HFFc6 (cell line): ENCODE data around the gene SLC6A2. TPM values are rescaled to one million over a fixed set of nuclear protein-coding genes. Genes with fewer than 3 reads are reported as not detected.

Experiments
- DNase-seq: peaks from one replicate; pipeline ENCODE4 v3.0.0-alpha.2; 2018
- H3K27ac Mint-ChIP-seq: 2 replicates; pipeline ENCODE4 v1.8.0; 2020; ENCODE audit warnings: mild to moderate bottlenecking, mixed read lengths
- H3K27me3 Mint-ChIP-seq: 2 replicates; pipeline ENCODE4 v1.8.0; 2021; ENCODE audit warnings: mild to moderate bottlenecking, moderate library complexity, mixed read lengths; ENCODE audit not compliant: insufficient read depth
- H3K36me3 Mint-ChIP-seq: 2 replicates; pipeline ENCODE4 v1.8.0; 2021; ENCODE audit warnings: low read depth, mixed read lengths
- H3K4me1 Mint-ChIP-seq: 2 replicates; pipeline ENCODE4 v1.8.0; 2020; ENCODE audit warnings: low read depth, mixed read lengths
- H3K4me3 Mint-ChIP-seq: 2 replicates; pipeline ENCODE4 v1.8.0; 2020; ENCODE audit warnings: mild to moderate bottlenecking, moderate library complexity, mixed read lengths
- H3K9me3 Mint-ChIP-seq: 2 replicates; pipeline ENCODE4 v1.8.0; 2020; ENCODE audit warnings: mild to moderate bottlenecking, mixed read lengths
- CTCF ChIP-seq: fragments of 200-600 bp; sonication (generic); IDR thresholded peaks from 2 replicates; pipeline ENCODE4 v1.5.0; 2021; ENCODE audit warnings: antibody characterized with exemption, mild to moderate bottlenecking
- total RNA-seq, 6 experiments: library from RNA; stranded (reverse); fragmentation: NEBNext Ultra II Directional; extraction: Animal tissue kit (Norgen Biotek cat#: 25700); gene quantifications; 2 replicates in 1 of 6; 3 replicates in 5 of 6; pipeline ENCODE4 v1.2.3, GENCODE V29; 2021

Gene SLC6A2
- total RNA-seq, 6 experiments from 2014 or later: not detected

DNA sequence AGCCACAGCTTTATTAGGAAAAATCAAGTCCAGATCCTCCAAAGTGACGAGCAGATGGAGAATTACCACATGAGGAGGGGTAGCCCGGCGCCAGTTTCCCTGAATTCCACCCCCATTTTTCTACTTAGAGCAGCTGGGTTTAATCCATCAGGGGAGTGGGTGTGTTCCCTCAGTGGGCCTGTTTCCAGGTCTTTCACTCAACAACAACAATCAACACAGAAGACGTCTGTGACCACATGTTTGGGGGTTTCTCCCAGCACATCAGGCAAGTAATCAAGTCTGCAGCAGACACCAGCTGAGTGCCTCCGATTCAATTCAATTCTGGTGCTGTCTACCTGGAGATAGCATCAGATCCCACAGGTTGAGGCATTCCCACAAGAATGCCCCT, 6.8 kb downstream of the SLC6A2 start:
- Mint-ChIP-seq H3K27me3 (peaks cover 18% of the 10 kb centered on the region), H3K9me3 (no peaks in the 10 kb centered on the region), H3K36me3 (no peaks in the 10 kb centered on the region), H3K27ac (peak overlapping the region; percentile 53), H3K4me1 (peaks cover 28% of the 10 kb centered on the region), H3K4me3 (no peak overlapping the region)
- no peak for DNase-seq
- TF ChIP-seq CTCF: no peak

GRCh38 chr16:55663225-55663624, 7.4 kb downstream of the SLC6A2 start:
- Mint-ChIP-seq H3K27ac (no peak overlapping the region), H3K36me3 (no peaks in the 10 kb centered on the region), H3K4me1 (peaks cover 32% of the 10 kb centered on the region), H3K9me3 (no peaks in the 10 kb centered on the region), H3K27me3 (peaks cover 14% of the 10 kb centered on the region), H3K4me3 (no peak overlapping the region)
- TF ChIP-seq CTCF: no peak
- no peak for DNase-seq

DNA sequence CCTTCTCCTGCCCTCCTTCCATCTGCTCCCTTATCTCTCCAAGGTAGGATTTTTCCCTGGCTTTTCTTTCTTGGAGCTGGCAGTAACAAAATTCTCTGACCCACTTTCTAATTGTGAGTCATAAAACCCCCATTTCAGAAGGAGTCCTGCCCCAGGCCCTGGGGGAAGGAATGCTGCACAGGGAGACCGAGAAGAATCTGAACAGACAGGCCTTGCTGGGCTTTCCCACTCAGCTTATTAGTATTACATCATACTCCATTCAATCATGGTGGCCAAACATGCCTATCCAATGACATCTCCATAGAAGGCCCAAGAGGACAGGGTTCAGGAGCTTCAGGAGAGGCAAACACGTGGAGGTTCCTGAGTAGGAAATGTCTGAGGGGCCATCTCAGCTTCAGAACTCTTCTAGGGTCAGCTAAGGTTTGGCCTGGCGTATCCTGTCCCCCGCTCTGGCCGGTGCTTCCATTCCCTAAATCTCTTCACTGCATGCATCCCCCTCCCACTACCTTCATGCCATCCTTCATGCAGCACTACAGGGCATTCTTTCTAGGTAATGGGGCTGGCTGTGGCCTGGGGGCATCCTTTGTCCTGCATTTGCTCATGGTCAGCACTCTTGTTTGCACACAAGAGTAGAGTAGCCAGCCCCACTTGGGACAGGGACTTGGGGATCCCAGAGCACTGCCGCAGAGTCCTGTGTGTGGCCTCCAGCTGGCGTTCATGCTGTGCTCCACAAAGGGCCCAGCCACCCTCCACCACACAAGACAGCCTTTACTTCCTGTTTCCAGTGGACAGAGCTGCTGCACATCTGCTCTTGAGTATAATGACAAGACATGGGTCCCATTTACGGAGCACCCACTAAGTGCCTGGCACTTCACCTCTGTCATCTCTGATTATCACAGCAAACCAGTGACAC, 8.2 kb downstream of the SLC6A2 start:
- no peak overlapping the region for H3K4me3 Mint-ChIP-seq
- H3K27ac Mint-ChIP-seq: peak overlapping the region; percentile 2; the same call in 1 of the 2 replicates
- no peaks in the 10 kb centered on the region for H3K9me3 Mint-ChIP-seq
- no peak for TF ChIP-seq CTCF
- peak; percentile 52 for DNase-seq
- no peaks in the 10 kb centered on the region for H3K36me3 Mint-ChIP-seq
- peaks cover 8% of the 10 kb centered on the region for H3K27me3 Mint-ChIP-seq
- H3K4me1 Mint-ChIP-seq: peaks cover 40% of the 10 kb centered on the region

- peaks cover 8% of the 10 kb centered on the region for H3K27me3 Mint-ChIP-seq
- DNase-seq: no peak
- H3K4me1 Mint-ChIP-seq: peaks cover 42% of the 10 kb centered on the region
- no peaks in the 10 kb centered on the region for H3K9me3 Mint-ChIP-seq
- no peaks in the 10 kb centered on the region for H3K36me3 Mint-ChIP-seq
- TF ChIP-seq CTCF: no peak
- H3K4me3 Mint-ChIP-seq: no peak overlapping the region
- no peak overlapping the region for H3K27ac Mint-ChIP-seq
These were observed 9.1 kb downstream of the SLC6A2 start for GRCh38 chr16:55664786-55665407.

DNA sequence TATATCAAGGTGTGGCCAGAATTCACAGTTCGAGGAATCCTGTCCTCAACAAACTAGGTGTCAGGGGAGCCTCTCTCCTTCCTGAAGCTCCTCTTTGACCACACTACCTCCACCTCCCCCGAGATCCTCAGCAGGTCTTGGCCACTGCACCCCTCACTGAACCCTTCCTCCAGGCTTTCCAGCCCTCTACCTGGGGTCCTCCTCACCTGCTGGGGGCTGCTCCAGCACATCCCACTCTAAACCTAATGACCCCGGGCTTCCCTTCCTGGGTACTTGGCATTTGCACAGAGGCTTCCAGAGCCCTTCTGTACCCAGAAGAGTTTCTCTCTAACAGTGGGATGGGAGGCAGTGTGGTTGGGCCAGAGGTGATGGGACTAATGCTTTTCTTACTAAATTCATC, 9.7 kb downstream of the SLC6A2 start:
- no peak overlapping the region for H3K27ac Mint-ChIP-seq
- H3K4me1 Mint-ChIP-seq: peaks cover 42% of the 10 kb centered on the region
- TF ChIP-seq CTCF: no peak
- H3K36me3 Mint-ChIP-seq: no peaks in the 10 kb centered on the region
- H3K27me3 Mint-ChIP-seq: peaks cover 8% of the 10 kb centered on the region
- DNase-seq: no peak
- no peak overlapping the region for H3K4me3 Mint-ChIP-seq
- no peaks in the 10 kb centered on the region for H3K9me3 Mint-ChIP-seq
